Amniotic stem cell (primary cell): ENCODE measurements around the gene TCF4.

ENCODE experiments used
- DNase-seq: peaks from one replicate; lab custom pipeline; 2025; lab: John Stamatoyannopoulos, UW

Gene TCF4

DNA sequence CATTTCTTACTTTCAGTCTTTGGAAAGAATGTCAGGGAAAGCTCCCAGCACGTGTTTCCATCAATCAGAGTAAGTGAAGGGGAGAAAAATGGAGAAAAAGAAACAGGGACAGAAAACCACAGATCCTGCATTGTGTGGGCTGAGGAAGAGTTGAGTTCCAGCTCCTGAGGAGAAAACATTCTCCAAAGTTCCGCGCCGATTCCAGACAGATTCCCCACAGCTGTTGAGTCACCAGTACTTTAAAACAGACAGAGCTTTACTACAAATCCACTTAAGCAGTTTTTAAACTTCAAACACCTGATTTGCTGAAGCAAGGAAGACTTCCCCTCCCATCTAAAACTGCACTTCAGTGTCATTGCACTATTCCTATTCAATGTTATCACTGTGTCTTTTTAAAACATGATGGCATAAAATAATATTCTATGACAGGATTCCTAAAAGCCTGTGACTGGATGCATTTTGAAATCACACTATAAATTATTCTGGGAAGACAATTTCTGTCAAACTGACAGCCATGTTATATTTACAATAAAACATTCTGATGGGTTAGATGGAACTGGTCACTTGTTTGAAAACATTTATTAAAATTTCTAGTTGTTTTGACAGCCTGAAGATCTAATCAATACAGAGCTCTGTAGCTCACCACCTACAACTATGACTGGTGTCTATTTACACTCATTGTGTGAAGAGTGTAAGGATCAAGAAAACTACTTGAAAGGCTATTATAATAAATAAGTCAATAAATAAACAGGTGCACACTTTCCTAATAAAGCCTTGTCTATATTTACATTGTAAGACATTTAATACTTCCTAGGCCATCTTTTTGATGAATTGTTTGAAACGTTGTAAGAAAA is 40.9 kb downstream of the TCF4 start:
- DNase-seq: peak; percentile 1

DNA sequence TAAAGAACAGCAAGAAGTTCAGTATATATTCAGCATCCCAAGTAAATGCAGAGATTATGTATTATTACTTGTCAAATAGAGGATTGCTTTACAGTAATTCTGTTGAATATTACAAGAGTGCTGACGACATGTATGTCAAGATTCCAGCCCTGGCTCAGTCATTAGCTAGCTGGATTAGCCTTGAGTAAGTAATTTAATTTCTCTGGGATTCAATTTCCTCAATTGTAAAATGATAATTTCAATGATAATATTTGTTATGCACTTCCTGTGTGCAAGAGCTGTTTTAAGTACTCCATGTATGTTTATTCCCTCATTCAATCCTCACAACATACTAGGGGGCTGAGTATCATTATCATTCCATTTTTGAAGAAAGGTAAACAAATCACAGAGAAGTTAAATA is 44.0 kb downstream of the TCF4 start:
- DNase-seq: no peak

DNA sequence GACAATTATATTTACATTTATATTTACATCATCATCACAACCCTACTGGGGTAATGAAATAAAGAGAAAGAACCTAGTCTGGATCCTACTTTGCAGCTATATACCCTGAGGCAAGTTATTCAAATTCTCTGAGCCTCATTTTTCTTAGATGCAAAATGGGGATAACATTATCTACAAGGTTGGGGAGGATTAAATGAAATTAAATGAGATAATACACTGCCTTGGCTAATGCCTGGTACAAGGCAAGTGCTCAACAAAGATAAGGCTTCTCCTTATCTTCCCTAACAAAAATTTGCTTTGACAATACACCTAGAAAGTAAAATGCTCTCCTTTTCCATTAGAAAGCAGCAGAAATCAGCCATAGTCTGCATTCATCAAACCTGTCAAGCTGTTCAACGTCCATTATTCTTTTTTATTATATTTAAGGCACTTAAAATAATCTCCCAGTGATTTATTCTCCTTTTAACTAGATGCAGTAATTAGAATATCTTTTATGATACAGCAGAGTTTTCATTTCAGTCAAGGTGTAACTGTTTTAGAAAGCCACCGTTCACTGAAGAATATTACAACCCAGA is 44.8 kb downstream of the TCF4 start:
- no peak for DNase-seq

DNA sequence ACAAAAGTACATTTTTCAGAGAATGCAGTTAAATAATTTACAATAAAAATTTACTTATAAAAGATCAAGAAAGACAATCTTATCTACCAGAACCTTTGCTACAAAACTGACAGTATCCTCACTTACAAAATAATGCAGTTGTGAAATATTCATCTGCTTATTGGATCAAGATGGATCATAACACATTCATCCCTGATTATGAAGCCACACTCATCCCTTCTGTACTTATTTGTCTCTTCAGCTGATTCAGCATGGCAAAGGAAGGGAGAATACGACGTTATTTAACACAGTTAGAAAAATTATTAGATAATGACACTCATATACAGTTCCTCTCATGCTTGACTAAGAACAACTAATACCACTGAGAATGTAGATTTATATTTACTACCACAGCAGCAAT is 46.4 kb downstream of the TCF4 start:
- no peak for DNase-seq

DNA sequence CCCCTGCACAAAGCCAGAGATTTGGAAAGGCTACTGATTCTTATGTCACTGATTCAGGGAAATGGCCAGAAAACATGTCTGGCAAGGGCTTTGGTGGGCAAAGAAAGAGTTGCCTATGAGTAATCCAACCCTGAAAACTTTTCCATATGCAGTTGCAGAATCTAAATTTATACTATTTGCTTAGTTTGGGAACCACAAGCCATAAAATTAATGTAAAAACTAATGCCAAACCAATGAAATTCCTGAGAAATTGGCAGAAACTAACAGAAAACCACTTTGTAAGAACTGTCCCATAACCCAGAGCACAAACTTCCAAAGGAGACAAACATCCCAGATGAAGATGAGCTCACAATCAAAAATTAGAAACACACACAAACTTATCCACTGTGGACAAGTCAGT is 48.8 kb downstream of the TCF4 start:
- DNase-seq: no peak

DNA sequence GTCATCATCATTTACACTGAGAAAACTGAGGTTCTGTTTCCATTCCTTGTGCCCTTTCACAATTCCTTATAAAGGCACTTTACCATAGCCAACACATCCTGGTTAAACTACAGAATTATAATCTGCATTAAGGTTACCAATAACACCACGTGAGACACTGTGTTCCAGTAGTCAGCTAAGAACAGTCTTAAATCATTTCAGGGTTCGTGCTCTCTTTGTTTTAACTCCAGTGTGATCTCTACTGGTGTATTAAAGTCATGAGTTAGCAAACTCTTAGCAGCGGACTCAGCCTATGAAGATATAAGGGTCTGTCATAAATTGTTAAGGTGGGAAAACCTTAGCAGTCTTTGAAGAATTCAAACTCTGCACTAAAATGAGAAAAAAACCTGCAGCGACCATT is 53.0 kb downstream of the TCF4 start:
- DNase-seq: no peak

DNA sequence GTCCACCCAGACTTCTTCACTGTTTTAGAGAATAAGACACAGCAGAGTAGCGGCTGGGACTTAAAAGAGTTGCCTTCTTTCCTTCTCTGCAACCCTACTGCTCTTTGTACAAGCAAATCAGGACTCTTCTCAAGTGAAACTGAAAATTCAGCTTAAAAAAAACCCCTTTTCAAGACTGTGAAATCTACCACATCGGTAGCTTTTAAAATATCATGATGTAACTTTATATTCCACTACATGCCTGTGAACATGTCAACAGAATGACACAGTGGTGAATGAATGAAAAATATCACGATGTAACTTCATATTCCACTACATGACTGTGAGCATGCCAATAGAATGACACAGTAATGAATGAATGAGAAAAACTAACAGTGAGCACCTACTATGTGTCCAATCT is 53.4 kb downstream of the TCF4 start:
- DNase-seq: no peak

DNA sequence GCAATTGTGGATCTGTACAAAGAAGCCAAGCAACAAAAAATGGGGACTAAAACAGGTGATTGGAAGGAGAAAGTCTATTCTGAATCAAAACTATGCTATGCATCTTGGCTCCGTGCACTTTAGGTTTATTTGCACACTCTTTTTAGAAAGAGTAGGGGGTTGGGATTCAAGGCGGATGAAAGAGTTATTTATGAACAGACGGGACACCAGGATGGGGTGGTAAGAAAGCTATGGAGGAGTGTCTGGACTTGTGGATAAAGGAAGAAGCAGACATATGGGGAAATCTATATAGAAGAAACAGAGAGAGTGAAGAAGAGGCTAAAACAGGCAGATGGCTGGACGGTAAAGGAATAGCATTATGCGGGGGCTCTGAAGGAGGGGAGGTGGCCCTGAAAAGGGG is 57.8 kb downstream of the TCF4 start:
- no peak for DNase-seq

DNA sequence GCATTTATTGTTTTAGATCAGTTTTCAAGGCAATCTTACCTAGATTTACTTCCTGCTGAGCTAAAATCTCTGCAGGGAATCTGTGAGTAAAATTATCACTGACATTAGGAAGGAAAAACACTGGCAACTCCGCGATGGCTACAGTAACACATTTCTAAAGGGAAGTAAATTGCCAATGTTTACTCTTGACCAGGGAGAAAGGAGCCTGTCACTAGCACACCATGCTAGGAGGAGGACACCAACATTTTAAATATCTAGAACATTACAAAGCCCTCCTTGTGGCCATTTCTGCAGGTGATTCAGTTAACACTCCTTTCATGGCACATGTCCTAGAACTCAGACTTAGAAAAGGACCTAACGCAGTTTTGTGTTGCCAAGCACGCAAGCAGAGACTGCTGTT is 58.4 kb downstream of the TCF4 start:
- no peak for DNase-seq

DNA sequence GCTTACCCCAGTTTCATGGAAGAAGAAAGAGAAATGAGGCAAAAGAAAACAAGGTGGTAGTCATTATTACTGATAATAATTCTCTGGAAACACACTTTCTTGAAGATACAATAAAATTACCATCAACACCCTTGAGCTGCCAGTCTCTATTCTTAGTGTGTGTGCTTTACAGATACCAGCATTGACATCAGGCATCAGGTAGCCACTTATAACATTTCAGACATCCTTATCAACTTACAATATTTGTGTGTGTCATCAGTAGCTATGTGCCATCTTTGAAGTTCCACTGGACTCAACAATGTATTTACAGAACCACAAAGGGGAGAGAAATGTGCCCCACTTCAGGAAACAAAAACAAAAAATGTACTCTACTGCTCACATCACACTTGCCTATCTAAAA is 62.1 kb downstream of the TCF4 start:
- DNase-seq: no peak

DNA sequence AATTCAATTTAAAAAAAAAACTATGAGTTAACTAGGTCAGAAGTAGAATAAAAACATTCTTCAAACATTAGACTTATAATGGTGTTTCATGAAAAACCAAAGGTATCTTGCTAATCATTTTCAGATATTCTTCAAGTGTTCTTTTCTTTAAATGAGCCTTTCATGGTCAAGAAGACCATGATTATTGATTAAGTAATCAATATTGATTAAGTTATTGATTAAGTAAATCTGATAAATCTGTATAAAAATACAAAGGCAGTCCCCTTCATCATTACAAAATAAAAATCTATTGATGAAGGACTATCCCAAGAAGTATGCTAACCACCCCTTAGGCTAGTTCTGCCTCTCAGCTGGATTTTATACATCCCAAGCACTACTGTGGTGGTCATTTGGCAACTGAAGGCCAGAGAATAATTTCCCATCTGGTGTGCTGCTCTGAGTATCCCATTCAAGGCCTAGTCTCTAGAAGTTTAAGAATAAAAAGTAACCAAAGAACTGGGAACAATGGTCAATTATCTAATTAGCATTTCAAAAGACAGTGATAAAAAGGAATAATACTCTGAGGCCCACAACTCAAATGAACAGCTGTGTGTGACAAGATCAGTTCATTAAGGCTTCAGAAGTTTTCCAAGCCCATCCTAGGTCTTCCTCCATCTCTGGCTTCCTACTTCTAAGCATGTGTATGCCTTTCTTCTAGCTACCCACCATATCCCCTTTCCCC is 63.5 kb downstream of the TCF4 start:
- DNase-seq: no peak

DNA sequence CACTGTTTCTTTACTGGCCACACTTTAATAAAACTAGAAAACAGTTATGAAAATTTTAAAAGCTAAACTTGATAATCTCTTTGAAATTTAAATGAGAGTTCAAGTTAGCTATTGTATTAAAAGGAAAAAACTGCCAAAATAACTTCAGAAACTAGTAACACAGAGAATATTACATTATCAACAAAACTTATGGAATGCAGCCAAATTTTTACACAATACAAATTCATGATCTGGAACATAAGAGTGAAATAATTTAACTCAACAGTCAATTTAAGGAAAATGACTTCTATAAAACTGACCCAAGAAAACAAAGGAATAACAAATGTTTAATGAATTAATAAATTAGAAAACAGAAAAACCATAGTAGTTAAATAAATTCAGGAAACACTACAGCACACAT is 65.0 kb downstream of the TCF4 start:
- DNase-seq: no peak

DNA sequence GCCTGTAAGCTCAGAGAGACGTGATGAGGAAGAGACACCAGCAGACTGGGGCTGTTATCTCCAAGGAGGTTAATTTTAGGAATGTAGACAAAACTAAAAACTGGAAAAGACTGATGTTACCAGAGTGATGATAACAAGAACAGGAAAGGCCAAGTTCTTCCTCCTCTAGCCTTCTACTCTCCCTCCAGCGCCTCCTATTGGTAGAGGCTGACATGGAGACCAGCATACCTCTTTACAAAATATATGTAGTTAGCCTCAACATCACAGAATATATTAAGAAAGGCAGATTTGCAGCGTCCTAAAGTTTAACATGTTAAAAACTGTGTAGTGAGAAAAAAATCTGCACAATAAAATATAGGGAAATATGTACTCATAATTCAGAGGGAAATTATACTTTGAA is 66.0 kb downstream of the TCF4 start:
- no peak for DNase-seq

DNA sequence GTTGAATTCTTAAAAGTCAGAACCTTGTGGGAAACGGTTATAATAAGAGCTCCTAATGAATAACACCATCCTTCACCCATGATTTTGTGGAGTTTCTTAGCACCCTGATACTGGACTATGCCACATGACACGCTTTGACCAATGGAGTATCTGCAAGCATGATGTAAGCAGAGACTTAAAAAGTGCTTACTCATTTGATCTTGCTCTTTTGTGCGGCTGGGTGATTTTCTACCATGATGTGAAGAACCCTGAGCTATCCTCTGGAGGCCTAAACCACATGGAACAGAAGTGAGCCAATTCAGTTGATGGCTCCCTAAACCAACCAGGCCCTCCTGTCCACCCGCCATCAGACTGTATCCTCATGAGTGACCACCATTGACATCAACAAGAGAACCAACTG is 70.9 kb downstream of the TCF4 start:
- no peak for DNase-seq

DNA sequence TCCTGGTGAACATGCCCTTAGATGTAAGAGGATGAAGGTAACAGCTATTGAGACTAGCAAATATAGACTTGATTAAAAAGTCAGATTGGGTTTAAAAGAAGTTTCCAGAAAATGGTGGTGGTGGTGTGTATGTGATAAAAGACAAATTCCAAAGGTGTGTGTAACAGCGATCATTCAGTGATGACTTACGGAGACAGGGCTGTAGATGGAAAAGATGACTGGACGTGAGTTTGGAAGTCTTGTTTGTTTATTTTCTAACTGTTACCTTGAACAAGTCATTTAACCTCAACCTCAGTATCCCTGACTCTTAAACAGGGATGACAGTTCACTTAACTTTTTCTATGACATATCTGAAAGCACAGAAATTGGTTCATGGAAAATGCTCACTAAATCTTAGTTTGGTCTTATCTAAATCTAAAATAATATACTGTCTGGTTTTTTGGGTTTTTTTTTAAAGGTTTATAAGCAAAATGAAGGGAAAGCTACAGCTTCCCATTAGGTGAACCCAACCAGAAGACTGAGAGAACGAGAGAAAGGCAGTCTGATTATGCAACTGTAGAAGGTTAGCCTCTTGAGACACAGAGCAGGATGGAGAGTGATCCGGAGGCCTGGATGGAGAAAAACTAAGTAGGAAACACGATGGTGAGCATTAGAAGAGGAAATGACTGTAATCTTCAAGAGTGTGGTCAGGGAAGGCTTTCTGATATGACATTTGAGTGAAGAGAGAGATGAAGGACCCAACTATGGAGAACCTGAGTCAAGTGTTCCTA is 71.9 kb downstream of the TCF4 start:
- DNase-seq: no peak

DNA sequence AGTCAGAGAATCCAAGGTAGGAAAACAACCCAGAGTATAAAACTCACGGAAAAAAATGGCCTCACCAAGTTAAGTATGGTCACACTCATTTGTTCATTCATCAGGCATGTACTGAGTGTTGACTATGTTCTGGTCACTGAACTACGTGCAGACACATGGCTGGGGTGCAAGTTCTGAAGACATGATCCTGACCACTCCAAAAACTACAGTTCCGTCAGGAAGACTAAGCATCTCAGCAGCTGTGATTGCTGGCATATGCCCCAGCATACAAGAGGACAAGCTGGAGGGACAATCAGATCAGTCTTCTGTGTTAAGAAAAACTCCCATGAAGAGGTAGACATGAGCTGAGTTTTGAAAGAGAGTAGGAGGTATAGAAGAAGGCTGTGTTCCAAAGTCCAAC is 72.8 kb downstream of the TCF4 start:
- no peak for DNase-seq

DNA sequence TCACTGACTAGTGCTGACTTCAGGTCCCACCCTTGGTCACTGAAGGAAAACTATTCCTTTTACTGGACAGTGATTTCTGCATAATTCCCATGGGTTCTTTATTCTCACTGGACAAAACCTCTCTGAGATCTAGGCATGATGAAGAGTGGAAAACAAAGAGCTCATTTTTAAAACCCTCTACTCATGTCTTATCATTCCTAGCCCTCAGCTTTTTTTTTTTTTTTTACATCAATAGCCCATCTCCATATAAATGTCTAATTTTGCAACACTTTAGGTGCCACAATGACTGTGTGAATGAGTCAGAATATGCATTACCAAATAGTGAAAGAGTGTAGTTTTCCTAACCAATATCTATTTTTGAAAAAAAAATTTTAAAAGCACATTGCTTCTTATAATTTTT is 74.8 kb downstream of the TCF4 start:
- no peak for DNase-seq

DNA sequence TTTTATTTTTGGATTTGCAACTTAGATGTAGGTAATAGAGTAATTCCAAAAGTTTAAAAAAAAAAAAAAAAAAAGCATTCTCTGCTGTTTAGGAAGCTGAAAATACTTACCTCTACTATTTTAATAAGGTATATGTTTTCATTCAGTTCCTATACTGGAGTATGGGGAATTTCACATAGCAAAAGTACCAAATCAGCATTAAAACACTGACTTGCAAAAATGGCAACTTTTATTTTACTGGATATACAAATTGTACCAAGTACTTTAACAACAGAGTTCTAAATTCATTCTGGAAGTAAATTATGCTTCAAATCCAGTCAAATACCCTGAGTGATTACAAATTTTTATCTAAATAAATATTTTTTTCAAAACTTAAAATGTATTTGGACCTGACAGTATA is 76.7 kb downstream of the TCF4 start:
- no peak for DNase-seq

DNA sequence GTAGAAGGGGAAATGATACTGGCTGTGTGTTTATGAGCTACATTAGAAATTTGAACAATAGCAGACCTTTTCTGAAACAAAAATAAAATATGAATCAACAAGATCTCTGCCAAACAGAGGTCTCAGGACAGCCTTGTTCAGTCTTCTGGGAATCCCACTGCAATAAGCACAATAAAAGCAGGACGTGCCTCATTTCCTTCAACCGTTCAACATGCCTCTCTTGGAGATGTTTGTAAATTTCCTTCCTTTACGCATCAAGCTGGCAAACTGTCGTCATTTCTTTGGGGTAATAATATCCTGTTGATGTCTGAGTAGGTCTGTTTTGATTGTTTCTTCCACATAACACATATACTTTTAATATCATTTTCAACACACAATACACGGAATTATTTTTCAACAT is 77.2 kb downstream of the TCF4 start:
- no peak for DNase-seq

DNA sequence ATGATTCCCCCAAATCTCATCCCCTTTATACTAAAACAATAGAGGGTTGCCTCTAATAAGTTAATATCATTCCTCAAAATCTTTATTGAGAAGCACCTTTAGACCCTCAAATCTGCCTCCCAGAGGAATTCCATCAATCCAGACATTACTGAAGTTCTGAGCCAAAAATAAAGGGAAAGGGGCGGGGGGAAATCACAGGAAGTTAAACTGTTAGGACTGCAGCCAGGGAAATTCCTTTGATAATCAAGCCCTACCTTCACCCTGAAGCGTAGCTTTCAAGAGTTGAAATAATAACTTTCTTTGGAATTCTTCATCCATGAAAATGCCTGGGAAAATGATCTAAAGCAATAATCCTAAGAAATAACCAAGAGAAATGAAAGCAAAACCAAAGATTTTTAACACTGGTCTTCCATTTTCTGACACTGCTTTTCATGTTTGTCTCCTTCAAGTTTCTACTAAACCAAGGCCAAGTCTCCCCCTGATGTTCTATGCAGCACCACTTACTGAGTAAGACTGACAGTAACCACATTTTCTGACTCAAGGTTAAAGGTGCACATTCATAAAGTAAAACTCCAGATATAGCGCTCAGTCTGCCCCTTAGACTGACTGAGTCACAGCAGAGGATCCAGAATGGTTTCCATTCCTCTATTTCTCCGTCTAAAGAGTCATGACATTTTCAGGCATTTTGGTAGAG is 78.2 kb downstream of the TCF4 start:
- DNase-seq: peak; percentile 34

DNA sequence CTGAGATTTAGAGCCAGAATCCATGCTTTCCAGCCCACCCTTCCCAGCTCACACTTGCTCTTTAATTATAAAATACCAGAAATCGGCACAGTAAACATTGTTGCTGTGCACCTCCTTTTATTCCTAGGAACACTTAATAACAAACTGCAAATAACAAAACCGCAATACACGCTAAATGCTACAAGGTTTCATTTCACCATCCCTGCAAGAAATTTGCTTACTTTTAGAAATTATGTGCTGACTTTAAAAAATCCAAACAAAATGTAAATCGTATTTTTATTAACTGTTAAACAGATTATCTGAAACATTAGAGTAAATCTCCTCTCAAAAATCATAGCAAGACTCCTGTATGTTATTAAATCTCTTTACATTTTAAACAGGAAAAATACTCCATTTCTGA is 79.3 kb downstream of the TCF4 start:
- no peak for DNase-seq

DNA sequence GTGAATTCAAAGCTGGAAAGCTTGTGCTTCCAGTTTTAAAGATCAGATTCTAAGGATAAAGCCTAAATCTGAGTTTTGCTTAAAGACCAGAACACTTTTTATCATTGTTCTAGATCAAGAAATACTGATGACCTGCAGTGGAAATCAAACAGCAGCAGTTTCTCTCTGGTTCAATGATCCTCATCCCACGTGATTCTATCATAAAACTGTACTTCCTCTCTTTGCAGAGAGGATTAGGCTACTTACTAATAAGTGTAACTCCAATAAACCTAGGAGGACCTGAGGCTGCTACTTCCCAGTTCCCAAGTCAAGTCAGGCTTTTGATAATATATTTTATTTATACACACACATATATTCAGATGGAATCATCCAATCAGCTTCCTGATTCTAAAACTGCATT is 81.9 kb downstream of the TCF4 start:
- no peak for DNase-seq
